NCI-H187 treated with DMSO at 0.1 percent for 48 hours (cell line): ENCODE data around the gene ZFAND5.

Source experiments
- DNase-seq: peaks from one replicate; lab custom pipeline; 2025; lab: John Stamatoyannopoulos, UW

Gene ZFAND5

DNA sequence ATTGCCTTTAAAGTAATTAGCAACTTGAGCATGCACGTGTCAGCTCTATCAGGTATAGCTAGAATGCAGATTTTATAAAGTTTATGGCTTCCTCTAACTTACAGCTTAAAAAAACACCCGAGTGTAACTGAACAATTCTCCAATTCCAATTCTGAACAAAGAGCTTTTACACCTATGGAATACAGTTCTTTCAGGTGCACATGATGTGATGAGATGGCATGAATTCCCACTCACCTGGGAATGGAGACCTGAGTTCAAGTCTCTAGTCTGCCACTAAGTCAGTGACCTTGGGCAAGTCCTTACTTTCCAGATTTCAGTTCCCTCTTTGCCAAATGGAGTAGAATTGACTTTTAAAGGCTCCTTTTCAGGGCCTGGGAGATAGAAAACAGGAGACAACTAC lies 1.8 kb downstream of the ZFAND5 start:
- DNase-seq, result no peak

DNA sequence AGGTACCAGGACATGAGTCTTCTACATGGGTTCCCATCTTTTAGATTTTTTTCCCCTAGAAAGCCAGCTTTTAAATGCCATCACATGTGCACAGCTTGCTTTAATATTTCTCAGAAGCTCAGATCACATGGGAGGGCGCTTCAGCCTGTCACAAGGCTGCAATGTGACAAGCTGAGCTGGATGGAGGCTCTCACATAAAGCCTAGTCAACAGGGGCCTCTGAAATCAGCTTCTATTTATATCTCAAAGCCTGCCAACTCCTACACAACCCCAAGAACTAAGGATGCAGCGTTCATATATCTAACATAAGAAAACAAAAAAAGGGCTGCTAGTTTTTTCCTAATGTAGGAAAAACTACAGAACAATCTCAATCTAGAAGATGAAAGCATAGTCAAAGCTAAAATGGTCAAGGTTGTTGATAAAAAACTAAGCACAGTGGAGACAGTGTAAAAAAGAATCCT lies 2.3 kb downstream of the ZFAND5 start:
- peak; percentile 8 for DNase-seq

DNA sequence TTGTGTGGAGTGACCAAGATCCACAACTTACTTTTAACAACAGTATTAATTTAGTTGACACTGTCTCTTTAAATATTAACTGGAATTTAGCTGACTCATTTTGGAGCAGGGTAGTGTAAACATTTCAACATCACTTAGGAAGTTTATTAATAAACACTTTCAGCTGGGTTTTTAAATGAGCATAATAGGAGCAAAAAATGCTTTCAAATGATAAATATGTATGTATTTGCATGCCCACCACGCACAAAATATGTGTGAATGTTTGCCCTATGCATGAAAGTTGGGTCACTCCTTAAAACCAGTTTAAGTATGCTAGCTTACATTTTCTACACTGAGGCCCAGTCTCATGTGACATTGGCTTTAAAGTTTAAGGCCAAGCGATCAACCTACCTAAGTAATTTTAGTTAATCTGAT lies 2.9 kb downstream of the ZFAND5 start:
- no peak for DNase-seq

DNA sequence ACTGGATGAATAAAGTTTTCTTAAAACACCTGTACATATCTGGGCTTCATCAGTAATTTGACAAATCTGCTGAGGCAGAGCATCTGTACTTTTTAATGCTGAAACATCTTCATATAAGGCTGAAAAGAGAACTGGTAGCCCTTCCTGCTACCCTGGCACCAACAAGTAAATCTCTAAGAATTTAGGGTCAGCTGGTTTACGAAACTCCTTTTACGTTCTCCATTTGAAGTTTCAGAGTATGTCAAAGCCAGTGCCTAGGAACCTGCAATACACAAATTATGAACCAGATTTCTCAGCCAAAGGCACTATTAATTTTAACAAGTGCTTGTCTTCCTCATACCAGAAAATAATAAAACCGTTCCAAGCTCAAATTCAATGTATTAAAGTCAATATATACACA lies 3.8 kb downstream of the ZFAND5 start:
- no peak for DNase-seq

DNA sequence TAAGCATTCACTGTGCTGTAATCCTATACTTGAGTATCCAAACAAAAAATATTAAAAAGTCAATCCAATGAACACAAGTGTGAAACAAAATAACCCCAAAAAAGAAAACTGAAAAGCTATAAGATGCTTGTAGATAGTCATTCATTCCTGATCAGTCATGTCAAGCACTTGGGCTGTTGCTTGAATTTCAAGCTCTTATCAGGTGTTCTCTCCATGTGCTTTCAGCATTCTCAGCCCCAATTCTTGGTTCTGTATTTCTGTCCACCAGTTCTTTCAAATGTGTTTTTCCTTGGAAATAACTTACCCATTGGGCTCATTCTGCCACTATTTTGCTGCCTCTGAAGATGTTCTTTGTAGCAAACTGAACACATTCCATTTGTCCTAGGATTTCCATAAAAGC lies 4.7 kb downstream of the ZFAND5 start:
- no peak for DNase-seq

DNA sequence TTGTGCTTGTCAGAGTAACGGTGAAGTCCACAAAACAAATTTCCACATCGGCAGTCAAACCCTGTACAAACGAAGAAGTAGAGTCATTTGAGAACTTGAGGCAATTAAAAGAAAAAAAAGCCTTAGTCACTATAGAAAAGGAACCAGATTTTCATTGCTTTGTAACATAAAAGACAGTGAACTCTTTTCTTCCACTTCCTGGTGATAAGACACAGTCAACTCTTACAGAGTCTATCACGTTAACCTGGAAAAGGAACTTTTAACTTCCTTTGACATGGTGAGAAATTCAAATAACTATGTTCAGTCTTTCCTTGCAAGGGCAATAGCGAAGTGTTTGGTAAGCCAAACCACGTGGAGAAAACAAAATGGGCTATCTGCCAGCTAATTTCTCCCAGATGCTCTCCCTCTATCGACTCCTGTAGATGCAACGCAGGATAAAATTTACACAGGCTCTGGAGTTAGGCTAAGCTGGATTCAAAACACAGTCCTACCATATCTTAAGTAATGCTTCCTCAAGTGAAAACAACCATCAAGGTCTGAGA lies 8.9 kb downstream of the ZFAND5 start:
- no peak for DNase-seq

DNA sequence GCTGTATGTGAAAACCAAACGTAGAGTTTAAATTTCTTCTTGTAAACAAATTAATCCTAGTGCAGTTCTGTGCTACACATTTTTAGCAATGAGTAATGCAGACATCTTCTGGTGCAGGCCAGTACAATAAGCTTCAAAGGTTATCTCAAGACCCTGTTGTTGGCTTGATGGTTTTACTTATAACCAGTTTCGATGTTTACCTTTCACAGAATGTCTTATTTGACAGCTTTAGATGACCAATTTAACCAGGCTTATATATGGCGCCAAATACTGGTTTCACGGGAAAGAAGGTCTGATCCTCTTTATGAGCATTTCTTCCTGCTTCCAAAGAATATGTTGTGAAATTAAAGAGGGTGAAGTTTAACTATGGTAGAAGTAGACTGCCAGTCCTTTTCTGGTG lies 9.9 kb downstream of the ZFAND5 start:
- no peak for DNase-seq

DNA sequence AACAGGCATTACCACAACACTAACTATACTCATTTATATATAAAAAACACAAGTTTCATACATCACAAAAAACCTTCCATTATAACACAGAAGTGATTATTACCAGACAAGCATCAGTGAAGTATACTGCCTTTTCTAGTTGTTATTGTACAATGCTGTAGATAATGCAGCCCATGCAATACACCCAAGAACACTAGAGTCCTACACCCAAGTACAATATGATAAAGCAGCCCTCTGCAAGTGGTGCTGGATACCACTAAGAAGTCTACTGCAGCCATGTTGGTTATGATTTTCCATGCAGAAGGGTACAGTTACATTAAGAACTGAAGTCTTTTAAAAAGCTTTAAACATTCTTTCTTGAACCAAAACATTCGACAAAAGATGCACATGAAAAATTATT lies 10.3 kb downstream of the ZFAND5 start:
- no peak for DNase-seq

DNA sequence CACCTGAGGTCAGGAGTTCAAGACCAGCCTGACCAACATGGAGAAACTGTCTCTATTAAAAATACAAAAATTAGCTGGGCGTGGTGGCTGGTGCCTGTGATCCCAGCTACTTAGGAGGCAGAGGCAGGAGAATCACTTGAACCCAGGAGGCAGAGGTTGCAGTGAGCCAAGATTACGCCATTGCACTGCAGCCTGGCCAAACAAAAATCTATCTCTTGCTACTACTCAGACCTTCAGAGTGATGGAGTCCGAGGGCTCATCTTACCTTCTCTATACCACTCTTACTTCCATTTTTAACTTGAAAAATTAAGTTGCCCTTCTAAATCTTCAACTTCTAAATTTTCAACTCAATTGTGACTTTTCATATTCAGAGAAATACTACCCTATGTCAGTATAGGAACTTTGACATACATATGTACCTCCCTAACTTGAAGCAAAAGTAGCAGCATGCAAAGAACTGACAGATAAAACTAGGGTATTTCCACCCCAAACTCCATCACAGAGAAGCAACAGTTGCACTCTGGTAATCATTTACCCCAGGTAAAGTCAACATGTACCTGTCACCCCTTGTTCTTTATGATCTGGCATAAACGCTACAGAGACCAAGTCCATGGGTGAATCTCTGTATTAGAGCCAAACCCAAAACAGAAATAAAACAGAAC lies 11.4 kb downstream of the ZFAND5 start:
- no peak for DNase-seq

DNA sequence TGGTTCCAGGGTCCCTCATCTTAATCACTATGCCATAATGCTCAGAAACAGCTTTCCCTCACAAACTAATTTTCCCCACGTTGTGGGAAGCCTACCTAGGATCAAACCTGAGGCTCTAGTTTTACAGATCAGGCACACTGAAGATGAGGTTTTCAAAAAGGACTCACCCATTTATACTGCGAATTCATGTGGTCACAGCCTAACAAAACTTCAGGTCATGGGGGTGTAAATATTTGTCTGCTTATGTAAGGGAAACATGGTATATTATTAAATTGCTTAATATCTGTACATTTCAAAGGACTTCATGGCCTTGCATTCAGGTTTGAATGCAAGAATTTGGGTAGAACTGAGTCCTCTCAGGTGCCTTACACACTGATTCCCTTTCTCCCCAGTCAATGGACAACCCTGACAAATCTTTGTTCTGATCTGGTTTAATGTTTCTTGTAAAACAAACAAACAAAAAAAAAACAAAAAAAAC lies 12.1 kb downstream of the ZFAND5 start:
- no peak for DNase-seq

DNA sequence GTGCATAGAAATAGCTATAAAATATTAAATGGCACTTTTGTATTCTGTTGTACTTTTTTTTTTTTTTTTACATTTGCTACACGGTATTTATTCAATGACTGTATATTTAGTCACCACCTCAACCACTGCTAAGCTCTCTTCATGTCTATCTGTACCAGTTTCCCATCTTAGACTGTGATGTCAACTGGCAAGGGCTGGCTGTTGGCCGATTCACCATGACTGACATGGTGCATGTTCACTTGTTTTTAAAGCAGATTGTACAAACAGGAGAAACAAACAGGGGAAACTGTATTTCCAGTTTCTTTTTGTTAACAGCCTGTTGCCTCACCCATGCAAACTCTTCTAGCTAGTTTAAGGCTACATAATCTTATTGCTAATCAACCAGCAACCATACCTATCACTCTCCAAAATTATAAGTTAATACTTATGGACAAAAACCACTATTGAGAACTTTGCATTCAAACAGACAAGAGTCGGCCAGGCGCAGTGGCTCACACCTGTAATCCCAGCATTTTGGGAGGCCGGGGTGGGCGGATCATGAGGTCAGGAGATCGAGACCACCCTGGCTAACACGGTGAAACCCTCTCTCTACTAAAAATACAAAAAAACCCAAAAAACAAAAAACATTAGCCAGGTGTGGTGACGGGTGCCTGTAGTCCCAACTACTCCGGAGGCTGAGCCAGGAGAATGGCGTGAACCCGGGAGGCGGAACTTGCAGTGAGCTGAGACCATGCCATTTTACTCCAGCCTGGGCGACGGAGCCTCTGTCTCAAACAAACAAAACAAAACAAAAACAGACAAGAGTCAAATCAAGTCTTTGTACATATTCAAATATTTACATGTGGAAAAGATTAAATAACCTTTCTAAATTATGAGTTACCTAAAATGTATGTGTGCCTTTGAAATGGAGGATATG lies 13.2 kb downstream of the ZFAND5 start:
- DNase-seq, result no peak

DNA sequence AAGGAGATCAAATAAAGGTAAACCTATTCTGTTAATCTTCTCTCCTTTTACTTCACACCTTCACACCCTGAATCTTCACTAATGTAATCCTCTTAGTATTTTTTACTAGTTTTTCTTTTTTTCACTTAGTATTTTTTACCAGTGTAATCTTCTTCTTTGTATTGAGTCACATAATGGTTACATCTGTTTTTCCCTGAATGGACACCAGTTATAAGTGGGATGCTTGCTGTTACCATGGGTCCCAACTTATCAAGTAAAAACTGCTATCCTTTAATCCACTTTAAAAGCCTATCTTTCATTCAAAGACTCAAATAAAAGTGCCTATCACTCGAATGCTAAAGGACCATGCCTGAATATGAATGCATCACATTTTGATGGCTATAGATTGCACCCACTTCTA lies 15.1 kb downstream of the ZFAND5 start:
- DNase-seq, result no peak

DNA sequence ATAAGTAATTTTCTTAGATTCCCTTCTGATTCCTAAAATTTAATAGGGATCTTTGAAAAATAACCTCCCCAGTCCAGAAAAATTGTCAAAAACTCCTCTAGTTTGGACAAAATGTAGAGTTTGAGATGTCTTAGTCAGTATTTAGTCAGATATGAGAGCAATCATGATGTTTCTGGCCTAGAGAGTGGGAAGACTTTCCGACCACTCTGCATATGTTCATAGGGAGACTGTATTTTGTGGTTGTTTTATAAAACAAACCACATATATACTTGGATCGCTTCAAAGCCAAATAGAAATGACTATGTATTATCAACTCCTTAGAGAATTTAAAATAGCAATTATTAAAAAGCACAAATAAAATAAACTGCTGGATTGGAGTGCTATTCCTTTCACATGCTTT lies 15.8 kb downstream of the ZFAND5 start:
- DNase-seq, result no peak

DNA sequence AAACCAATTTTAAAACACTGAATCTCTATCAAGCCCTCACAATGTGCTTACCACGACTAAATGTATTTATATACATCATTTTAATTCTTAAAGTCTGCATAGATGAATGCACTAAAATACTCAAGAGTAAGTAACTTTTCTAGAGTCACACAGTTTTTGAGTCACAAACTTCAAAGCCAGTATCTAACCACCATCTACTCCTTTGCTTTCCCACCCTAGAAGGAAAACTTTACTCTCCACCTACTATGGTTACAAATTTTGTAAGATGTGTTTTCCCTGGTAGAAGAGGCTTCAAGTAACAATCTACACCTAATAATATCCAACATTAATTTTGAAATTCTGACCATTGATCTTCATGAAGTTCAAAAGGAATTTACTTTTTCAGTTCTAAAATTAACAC lies 18.7 kb downstream of the ZFAND5 start:
- DNase-seq, result no peak

DNA sequence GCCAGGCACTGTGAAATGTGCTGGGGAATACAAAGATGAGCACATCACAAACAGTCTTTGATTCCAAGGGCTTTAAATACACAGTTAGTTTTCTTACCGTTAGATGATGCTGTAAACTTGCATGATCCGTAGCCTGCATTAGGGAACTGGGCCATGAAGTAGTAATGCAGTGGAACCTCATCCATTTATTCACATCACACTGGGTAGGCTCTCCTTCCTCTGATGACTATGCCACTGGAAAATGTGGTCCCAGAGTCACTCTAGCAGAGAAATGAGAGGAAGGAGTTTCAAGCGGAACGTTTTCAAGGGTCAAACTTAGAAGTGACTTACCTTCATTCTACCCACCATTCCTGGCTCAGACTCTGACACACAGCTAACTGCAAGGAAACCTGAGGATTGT lies 26.4 kb downstream of the ZFAND5 start:
- DNase-seq, result no peak

DNA sequence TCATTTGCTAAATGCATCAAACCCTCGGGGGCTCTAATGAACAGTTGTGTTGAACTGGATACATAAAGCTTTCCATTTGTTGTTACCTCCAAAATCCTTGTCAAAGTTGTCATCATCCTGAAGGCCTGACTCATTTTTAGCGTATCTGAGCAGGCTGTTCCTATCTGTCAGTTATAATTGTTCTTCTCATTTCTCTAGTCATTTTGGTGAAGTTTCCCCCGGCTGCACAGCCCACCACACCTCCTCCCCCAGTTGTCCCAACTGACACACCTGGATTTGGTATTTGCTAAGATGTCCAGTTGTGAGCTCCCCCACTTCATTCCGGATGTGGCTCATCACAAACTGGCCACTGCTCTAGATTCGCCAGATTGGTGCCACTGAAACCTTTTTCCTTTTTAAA lies 27.7 kb downstream of the ZFAND5 start:
- DNase-seq, result no peak

DNA sequence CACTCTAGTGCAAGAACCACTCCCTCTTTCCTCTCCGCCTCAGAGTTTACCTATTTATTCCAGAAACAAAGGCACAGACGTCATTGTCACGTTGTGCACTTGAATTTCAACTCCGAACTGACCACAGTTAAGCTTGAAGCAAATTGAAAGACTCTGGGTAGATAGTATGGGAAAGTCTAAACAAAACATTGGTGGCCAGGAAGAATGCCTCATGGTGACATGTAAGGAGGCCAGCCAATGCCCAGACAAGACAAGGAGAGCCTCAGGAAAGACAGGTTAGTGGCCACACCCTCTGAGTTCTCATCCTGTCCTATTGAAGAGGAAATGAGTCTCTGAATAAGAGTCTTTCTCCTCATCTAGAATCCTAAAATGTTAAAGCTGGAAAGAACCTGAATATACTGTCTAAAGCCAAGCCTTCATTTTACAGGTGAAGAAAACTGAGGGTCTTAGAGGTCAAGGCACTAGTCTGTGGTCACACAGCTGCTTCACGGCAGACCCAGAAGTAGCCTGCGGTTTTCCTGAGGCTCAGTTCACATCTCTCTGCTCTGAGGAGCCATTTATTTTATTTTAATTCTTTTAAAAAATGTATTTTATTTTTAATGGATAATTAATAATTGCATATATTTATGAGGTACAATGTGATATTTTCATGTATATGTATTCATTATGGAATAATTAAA lies 30.2 kb downstream of the ZFAND5 start:
- no peak for DNase-seq

DNA sequence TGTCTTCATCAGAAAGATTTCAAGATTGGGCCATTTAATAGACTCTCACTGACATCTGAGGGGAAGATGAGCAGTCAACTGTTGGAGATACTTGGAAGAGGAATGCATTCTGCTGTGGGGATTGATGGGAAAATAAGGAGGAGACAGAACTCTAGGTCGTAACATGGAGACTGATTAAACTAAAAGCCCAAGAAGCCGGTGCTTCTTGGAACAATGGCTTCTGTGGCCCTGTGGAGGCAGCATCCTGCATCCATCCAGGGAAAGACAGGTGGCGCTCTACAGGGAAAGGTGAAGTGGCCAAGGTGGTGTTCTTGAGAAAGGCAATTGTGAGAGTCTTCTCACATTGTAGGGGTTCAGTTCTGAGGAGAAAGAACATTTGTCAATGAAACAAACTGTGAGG lies 31.3 kb downstream of the ZFAND5 start:
- no peak for DNase-seq

DNA sequence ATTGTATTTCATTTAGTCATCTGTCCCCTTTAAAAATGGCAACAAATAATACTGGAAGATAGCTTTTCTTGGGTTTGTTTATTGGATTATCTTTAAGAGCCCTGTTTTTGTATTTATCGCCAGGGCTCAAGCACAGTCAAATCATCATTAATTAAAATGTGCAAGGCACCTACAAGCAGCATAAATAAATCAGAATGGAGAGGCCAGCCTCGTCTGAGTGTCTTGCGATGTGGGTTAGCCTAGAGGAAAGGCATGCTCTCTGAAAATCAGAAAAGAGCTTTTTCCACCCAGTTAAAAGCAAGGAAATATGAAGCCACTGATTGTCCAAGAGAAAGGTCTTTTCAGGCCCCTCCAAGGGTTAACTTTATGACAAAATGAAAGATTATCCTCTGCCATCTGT lies 31.8 kb downstream of the ZFAND5 start:
- DNase-seq, result no peak

DNA sequence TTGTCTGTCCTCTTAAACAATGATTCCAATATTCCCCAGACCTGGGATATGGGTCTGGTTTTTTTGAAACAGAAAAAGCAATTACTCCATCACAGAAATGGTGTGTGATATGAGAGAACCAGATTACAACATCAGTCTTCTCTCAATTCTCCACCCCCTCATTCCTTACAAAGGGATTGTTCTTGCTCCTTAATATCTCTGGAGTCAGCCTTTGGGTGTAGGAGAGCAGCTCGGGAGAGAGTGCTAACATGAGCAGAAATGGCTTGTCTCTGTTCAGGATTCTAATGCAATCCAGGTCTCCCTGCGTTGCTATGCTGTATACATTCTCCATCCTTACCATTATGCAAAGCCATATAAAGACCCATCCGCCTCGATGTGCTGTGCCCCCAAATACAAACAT lies 32.7 kb downstream of the ZFAND5 start:
- no peak for DNase-seq

DNA sequence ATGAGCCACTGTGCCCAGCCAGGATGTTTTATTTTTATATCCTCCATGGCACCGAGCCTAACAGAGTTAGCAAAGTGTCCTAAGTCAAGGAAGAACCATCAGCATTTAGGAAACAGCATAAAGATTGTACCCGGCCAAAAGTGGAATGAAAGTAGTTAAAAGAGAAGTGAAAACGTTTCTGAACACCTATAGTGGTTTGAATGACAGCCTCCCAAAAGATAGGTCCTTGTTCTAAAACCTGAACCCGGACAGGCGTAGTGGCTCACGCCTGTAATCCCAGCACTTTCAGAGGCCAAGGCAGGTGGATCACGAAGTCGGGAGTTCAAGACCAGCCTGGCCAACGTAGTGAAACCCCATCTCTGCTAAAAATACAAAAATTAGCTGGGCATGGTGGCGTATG lies 37.4 kb downstream of the ZFAND5 start:
- no peak for DNase-seq

DNA sequence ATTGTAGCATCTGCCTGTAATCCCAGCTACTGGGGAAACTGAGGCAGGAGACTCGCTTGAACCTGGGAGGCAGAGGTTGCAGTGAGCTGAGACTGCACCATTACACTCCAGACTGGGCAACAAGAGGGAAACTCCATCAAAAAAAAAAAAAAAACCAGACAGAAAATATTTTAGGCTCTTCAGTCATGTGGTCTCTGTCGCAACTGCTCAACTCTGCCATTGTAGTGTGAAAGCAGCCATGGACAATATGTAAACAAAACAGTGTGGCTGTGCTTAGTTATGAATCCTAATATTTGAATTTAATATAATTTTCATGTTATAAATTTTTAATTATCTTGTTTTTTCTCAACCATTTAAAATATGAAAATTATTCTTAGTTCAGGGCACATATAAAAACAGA lies 38.4 kb downstream of the ZFAND5 start:
- no peak for DNase-seq

DNA sequence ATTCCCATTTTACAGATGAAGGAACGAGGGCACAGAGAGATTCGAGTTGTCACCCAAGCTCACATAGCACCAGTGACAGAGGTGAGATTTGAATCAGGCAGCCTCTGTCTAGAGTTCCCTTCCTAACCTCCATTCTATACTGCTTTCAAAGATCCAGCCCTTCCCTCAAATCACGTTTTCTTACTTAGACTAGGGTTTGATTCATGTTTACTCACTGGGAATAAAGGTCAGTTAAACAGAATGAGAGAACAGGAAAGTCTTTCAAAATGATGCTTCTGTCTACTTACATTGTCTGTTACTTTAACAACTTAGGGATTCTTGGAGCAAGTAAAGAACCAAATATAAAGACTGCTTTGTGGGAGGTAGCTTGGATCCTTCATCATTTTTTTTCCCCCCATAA lies 40.0 kb downstream of the ZFAND5 start:
- DNase-seq, result no peak
